Mesenchymal stem cell (in vitro differentiated cells and primary cell): ENCODE data around the gene SNPH.

Source experiments
- DNase-seq: peaks from one replicate; pipeline ENCODE4 v3.0.0-alpha.2; 2013
- H2AFZ ChIP-seq: one replicate; pipeline ENCODE4 v1.6.1; 2013; ENCODE audit warnings: low read depth, mild to moderate bottlenecking, control low read depth, inconsistent platforms, low read length, moderate library complexity
- H2AK5ac ChIP-seq: 2 replicates; pipeline ENCODE4 v1.6.1; 2013; ENCODE audit warnings: low read length, moderate library complexity, mild to moderate bottlenecking, inconsistent platforms; ENCODE audit not compliant: severe bottlenecking
- H2BK120ac ChIP-seq: one replicate; pipeline ENCODE4 v1.6.1; 2013; ENCODE audit warnings: low read depth, mild to moderate bottlenecking, inconsistent platforms, low read length, moderate library complexity
- H2BK12ac ChIP-seq, 2 experiments: one replicate each; pipeline ENCODE4 v1.6.1; 2013; ENCODE audit warnings: inconsistent platforms in 2 of 2, low read length in 2 of 2, mild to moderate bottlenecking in 2 of 2, moderate library complexity in 2 of 2, control low read depth in 1 of 2
- H2BK15ac ChIP-seq: one replicate; pipeline ENCODE4 v1.6.1; 2013; ENCODE audit warnings: mild to moderate bottlenecking, low read depth, inconsistent platforms; ENCODE audit not compliant: poor library complexity, severe bottlenecking
- H2BK5ac ChIP-seq: 2 replicates; pipeline ENCODE4 v1.6.1; 2013; ENCODE audit warnings: low read depth, mild to moderate bottlenecking, low read length, control low read depth, inconsistent platforms; ENCODE audit not compliant: poor library complexity, severe bottlenecking
- H3K14ac ChIP-seq, 2 experiments: one replicate each; pipeline ENCODE4 v1.6.1; 2013; ENCODE audit warnings: inconsistent platforms in 2 of 2, low read length in 2 of 2, control low read depth in 1 of 2, mild to moderate bottlenecking in 1 of 2, moderate library complexity in 1 of 2
- H3K18ac ChIP-seq, 2 experiments: one replicate each; pipeline ENCODE4 v1.6.1; 2013; ENCODE audit warnings: inconsistent platforms in 2 of 2, low read length in 2 of 2, control low read depth in 1 of 2, low read depth in 1 of 2, mild to moderate bottlenecking in 1 of 2
- H3K23ac ChIP-seq, 2 experiments: one replicate each; pipeline ENCODE4 v1.6.1; 2013; ENCODE audit warnings: inconsistent platforms in 2 of 2, low read length in 2 of 2, mild to moderate bottlenecking in 2 of 2, moderate library complexity in 2 of 2, control low read depth in 1 of 2
- H3K27ac ChIP-seq: 2 replicates; pipeline ENCODE4 v1.5.1; 2013; ENCODE audit warnings: mild to moderate bottlenecking, moderate library complexity, low read length, control low read depth, inconsistent platforms; ENCODE audit not compliant: poor library complexity, severe bottlenecking
- H3K27me3 ChIP-seq, 2 experiments: 2 replicates each; pipeline versions ENCODE4 v1.6.1 to v1.7.0; 2013; ENCODE audit warnings: low read length in 2 of 2, mild to moderate bottlenecking in 2 of 2, moderate library complexity in 2 of 2, control low read depth in 1 of 2, inconsistent platforms in 1 of 2; ENCODE audit not compliant: control insufficient read depth in 1 of 2, insufficient read depth in 1 of 2
- H3K36me3 ChIP-seq, 2 experiments: 2 replicates each; pipeline versions ENCODE4 v1.6.1 to v1.7.0; 2013; ENCODE audit warnings: low read length in 2 of 2, control low read depth in 1 of 2, inconsistent platforms in 1 of 2, low read depth in 1 of 2, mild to moderate bottlenecking in 1 of 2; ENCODE audit not compliant: insufficient read depth in 2 of 2, control insufficient read depth in 1 of 2
- H3K4ac ChIP-seq, 2 experiments: one replicate each; pipeline ENCODE4 v1.6.1; 2013; ENCODE audit warnings: inconsistent platforms in 2 of 2, low read length in 2 of 2, mild to moderate bottlenecking in 2 of 2, moderate library complexity in 2 of 2, control low read depth in 1 of 2, low read depth in 1 of 2
- H3K4me1 ChIP-seq: 2 replicates; pipeline ENCODE4 v1.6.1; 2013; ENCODE audit warnings: low read depth, low read length, control low read depth; ENCODE audit not compliant: control insufficient read depth, insufficient read depth
- H3K4me2 ChIP-seq: 2 replicates; pipeline ENCODE4 v1.6.1; 2013; ENCODE audit warnings: low read length, mild to moderate bottlenecking, inconsistent platforms; ENCODE audit not compliant: poor library complexity, severe bottlenecking
- H3K4me3 ChIP-seq, 2 experiments: 2 replicates each; pipeline versions ENCODE4 v1.5.1 to v1.7.0; 2013; ENCODE audit warnings: low read length in 2 of 2, mild to moderate bottlenecking in 2 of 2, control low read depth in 1 of 2, low read depth in 1 of 2; ENCODE audit not compliant: insufficient read depth in 1 of 2
- H3K79me1 ChIP-seq: replicated peaks from 2 replicates; pipeline ENCODE4 v1.6.1; 2013; ENCODE audit warnings: mild to moderate bottlenecking, control low read depth, low read length, inconsistent platforms; ENCODE audit not compliant: poor library complexity, severe bottlenecking
- H3K9ac ChIP-seq: 2 replicates; pipeline ENCODE4 v1.7.0; 2013; ENCODE audit warnings: mild to moderate bottlenecking, low read length, moderate library complexity
- H3K9me3 ChIP-seq: 2 replicates; pipeline ENCODE4 v1.7.0; 2013; ENCODE audit warnings: mild to moderate bottlenecking, low read length; ENCODE audit not compliant: control insufficient read depth
- H4K8ac ChIP-seq: one replicate; pipeline ENCODE4 v1.6.1; 2013; ENCODE audit warnings: inconsistent platforms, mild to moderate bottlenecking, low read length, moderate library complexity
- H4K91ac ChIP-seq: one replicate; pipeline ENCODE4 v1.6.1; 2013; ENCODE audit warnings: mild to moderate bottlenecking, low read length, inconsistent platforms
- WGBS: methylation state at CpG from one replicate; pipeline ENCODE4 v1.1.7; 2013; ENCODE audit warnings: mixed read lengths; 5-methylcytosine and 5-hydroxymethylcytosine counted together

SNPH gene

GRCh38 chr20:1313236-1313964 lies 47.3 kb downstream of the SNPH start:
- no peak overlapping the region for H2AK5ac ChIP-seq
- peak overlapping the region; percentile 77 for H4K8ac ChIP-seq
- peak overlapping the region; percentile 64 for H3K4me2 ChIP-seq
- H3K23ac ChIP-seq: no peak overlapping the region
- H3K27ac ChIP-seq: no peak overlapping the region
- peaks cover 0 to 16% of the 10 kb centered on the region in 2 experiments for H3K36me3 ChIP-seq
- DNase-seq: peak; percentile 80
- H3K9ac ChIP-seq: peak overlapping the region; percentile 73
- no peaks in the 10 kb centered on the region for H3K9me3 ChIP-seq
- peak overlapping the region; percentile 3 for H2AFZ ChIP-seq
- peak overlapping the region in 1 of 2 experiments; percentile 42 for H2BK12ac ChIP-seq
- H4K91ac ChIP-seq: peak overlapping the region; percentile 9
- WGBS: 23% methylated on average over 21 of the region's 38 CpGs
- H3K18ac ChIP-seq: peak overlapping the region; percentile 61 to 64
- H3K4me3 ChIP-seq: peak overlapping the region in 1 of 2 experiments; percentile 61
- peaks cover 9% of the 10 kb centered on the region for H3K4me1 ChIP-seq
- H3K4ac ChIP-seq: peak overlapping the region in 1 of 2 experiments; percentile 66
- peak overlapping the region; percentile 99 for H2BK15ac ChIP-seq
- H2BK120ac ChIP-seq: no peak overlapping the region
- no peaks in the 10 kb centered on the region for H3K79me1 ChIP-seq
- no peak overlapping the region for H3K14ac ChIP-seq
- H3K27me3 ChIP-seq: no peaks in the 10 kb centered on the region
- H2BK5ac ChIP-seq: no peak overlapping the region

- Histone ChIP-seq H3K14ac (no peak overlapping the region), H2BK120ac (no peak overlapping the region), H2BK12ac (no peak overlapping the region), H3K4ac (no peak overlapping the region), H3K4me2 (no peak overlapping the region), H4K91ac (no peak overlapping the region), H3K27me3 (no peaks in the 10 kb centered on the region), H3K27ac (no peak overlapping the region), H2BK5ac (no peak overlapping the region), H3K9me3 (no peaks in the 10 kb centered on the region), H3K9ac (no peak overlapping the region), H3K18ac (no peak overlapping the region), H2AK5ac (no peak overlapping the region), H3K4me3 (no peak overlapping the region), H2AFZ (no peak overlapping the region), H3K4me1 (peaks cover 8% of the 10 kb centered on the region), H3K36me3 (peaks cover 0 to 8% of the 10 kb centered on the region in 2 experiments), H3K23ac (no peak overlapping the region), H2BK15ac (no peak overlapping the region), H3K79me1 (no peaks in the 10 kb centered on the region), H4K8ac (no peak overlapping the region)
- DNase-seq: no peak
- 88% methylated on average over 3 of the region's 5 CpGs for WGBS
These were observed 49.7 kb downstream of the SNPH start for GRCh38 chr20:1315804-1316203.

- 66% methylated on average over 12 of the region's 12 CpGs for WGBS
- H3K14ac ChIP-seq: no peak overlapping the region
These were observed 51.6 kb downstream of the SNPH start for GRCh38 chr20:1317545-1318255.

GRCh38 chr20:1319051-1319450 lies 53.0 kb downstream of the SNPH start:
- H3K14ac ChIP-seq: peak overlapping the region in 1 of 2 experiments; percentile 45
- no peak overlapping the region for H3K27ac ChIP-seq
- no peak overlapping the region for H3K4me3 ChIP-seq
- H3K4me1 ChIP-seq: peaks cover 4% of the 10 kb centered on the region
- no peaks in the 10 kb centered on the region for H3K9me3 ChIP-seq
- H2AK5ac ChIP-seq: no peak overlapping the region
- H3K18ac ChIP-seq: peak overlapping the region in 1 of 2 experiments; percentile 57
- H3K79me1 ChIP-seq: no peaks in the 10 kb centered on the region
- H3K4ac ChIP-seq: no peak overlapping the region
- H2BK120ac ChIP-seq: no peak overlapping the region
- no peak for DNase-seq
- no peak overlapping the region for H3K9ac ChIP-seq
- H3K4me2 ChIP-seq: no peak overlapping the region
- no peak overlapping the region for H2BK5ac ChIP-seq
- no peak overlapping the region for H2AFZ ChIP-seq
- no peak overlapping the region for H2BK15ac ChIP-seq
- WGBS: 93% methylated on average over 3 of the region's 4 CpGs
- H4K8ac ChIP-seq: no peak overlapping the region
- peak overlapping the region in 1 of 2 experiments; percentile 10 for H2BK12ac ChIP-seq
- no peaks in the 10 kb centered on the region for H3K27me3 ChIP-seq
- no peak overlapping the region for H3K23ac ChIP-seq
- H4K91ac ChIP-seq: no peak overlapping the region
- no peaks in the 10 kb centered on the region for H3K36me3 ChIP-seq

More at GRCh38 chr20:1317545-1318255, 51.6 kb downstream of the SNPH start:
- Histone ChIP-seq H3K4me3 (peak overlapping the region in 1 of 2 experiments; percentile 54), H3K4me1 (peaks cover 8% of the 10 kb centered on the region), H4K8ac (no peak overlapping the region), H3K23ac (no peak overlapping the region), H2AFZ (no peak overlapping the region), H3K4me2 (no peak overlapping the region), H3K79me1 (no peaks in the 10 kb centered on the region), H2BK12ac (no peak overlapping the region), H2AK5ac (no peak overlapping the region), H2BK120ac (no peak overlapping the region), H2BK15ac (no peak overlapping the region), H3K9me3 (no peaks in the 10 kb centered on the region), H3K36me3 (no peaks in the 10 kb centered on the region), H4K91ac (no peak overlapping the region), H3K27ac (no peak overlapping the region), H3K18ac (peak overlapping the region in 1 of 2 experiments; percentile 18), H3K9ac (peak overlapping the region; percentile 58), H3K27me3 (no peaks in the 10 kb centered on the region), H2BK5ac (no peak overlapping the region), H3K4ac (no peak overlapping the region)
- no peak for DNase-seq
